GM19468 (cell line): ENCODE data around the gene ITPRIPL2.

Experiments
- ATAC-seq: cut with Tn5 transposase; IDR thresholded peaks from one replicate; pipeline ENCODE4 v1.9.1; 2021; ENCODE audit warnings: mild to moderate bottlenecking, moderate library complexity, moderate number of reproducible peaks; ENCODE audit not compliant: unreplicated experiment; ENCODE audit errors: extremely low read depth

ITPRIPL2 gene

GRCh38 chr16:19137201-19138128, 23.7 kb downstream of the ITPRIPL2 start:
- no peak for ATAC-seq

DNA sequence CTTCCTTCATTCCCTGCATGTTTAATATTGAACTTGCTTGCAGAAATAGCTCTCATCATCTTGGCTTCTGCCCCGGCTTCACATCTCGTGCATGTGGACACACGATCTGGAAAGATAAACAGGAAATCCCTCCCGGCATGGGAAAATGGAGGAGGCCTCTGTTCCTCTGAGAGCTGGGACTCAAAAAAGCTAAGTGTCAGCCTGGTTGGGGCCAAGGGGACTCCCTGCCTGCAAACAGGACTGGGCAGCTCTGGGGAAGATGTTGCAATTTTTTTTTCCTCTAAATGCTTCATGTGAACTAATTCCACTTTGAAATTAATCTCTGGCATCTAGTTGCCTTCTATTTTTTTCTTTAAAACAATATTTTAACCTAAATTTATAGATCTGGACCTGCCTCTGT, 24.8 kb downstream of the ITPRIPL2 start:
- no peak for ATAC-seq

DNA sequence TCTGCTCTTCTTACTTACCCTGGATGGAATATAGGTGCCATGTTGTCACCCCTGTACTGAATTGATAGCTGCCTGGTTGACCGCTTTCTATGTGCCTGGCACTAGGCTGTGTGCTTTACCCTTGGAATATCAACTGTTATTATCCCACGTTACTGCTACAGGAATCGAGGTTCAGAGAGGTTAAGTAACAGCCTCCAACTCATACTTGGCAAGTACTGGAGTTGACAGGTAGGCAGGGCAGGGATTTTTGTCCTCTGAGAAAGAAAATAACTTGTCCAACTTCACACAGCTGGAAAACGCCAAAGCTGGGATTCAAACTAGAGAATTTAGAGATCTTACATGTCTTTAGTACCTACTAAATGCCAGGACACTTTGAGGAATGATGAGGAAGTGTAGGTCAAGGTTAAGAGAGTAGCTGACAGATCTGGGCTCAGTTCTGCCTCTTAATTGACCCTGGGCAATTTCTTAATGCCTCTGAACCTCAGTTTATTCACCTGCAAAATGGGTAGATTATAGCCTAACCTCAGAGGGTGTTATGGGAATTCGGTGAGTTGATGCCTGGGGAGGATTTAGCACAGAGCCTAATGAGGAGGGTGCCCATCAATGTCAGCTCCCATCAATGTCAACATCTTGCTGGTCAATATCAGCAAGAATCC, 25.8 kb downstream of the ITPRIPL2 start:
- ATAC-seq, result no peak

- ATAC-seq, result no peak
Observed at GRCh38 chr16:19140396-19140795, 26.6 kb downstream of the ITPRIPL2 start.

DNA sequence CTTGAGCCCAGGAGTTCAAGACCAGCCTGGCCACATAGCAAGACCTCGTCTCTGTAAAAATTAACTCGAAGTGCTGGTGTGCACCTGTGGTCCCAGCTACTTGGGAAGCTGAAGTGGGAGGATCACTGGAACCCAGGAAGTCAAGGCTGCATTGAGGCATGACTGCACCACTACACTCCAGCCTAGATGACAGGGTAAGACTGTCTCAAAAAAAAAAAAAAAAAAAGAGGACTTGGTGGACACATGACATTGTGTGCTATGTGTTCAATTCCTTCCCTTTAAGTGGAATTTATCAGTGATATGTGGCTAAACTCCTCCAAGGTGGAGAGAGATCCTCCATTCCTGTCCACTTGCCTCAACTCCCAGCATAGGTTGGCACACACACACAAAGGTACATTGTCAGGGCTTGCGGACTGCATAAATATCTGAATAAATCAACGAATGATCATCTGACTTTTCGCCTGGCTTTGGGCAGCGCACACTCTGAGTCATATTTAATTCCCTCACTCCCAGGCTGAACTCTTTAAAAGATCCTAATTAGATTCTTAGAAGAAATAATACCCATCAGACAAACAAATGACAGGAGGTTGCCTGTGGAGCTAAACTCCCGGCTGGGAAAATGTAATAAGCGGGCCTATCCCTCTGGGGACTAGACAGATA, 29.3 kb downstream of the ITPRIPL2 start:
- ATAC-seq, result no peak

GRCh38 chr16:19143599-19143956, 29.8 kb downstream of the ITPRIPL2 start:
- ATAC-seq, result no peak

GRCh38 chr16:19145010-19145409, 31.2 kb downstream of the ITPRIPL2 start:
- ATAC-seq, result no peak

DNA sequence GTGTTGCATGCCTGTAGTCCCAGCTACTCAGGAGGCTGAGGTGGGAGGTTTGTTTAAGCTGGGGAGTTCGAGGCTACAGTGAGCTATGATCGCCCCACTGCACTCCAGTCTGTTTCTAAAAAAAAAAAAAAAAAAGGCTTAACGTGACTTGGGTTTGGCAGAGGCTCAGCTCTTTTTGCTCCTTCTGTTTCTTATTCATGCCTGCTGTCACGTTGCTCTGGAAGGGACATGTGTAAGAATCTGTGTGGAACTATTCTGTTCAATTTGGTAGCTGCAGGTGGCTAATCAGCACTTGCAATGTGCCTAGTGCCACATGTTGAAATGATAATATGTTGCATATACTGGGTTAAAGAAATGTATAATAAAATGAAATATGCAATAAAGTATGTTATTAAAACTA, 33.4 kb downstream of the ITPRIPL2 start:
- no peak for ATAC-seq

GRCh38 chr16:19147627-19148026, 33.9 kb downstream of the ITPRIPL2 start:
- no peak for ATAC-seq

- no peak for ATAC-seq
Observed at GRCh38 chr16:19148189-19148588, 34.4 kb downstream of the ITPRIPL2 start.

- ATAC-seq, result no peak
Observed at GRCh38 chr16:19151310-19151709, 37.5 kb downstream of the ITPRIPL2 start.

GRCh38 chr16:19152042-19152441, 38.3 kb downstream of the ITPRIPL2 start:
- no peak for ATAC-seq

GRCh38 chr16:19153876-19154275, 40.1 kb downstream of the ITPRIPL2 start:
- ATAC-seq, result no peak

- ATAC-seq, result no peak
Observed at GRCh38 chr16:19162085-19162484, 48.3 kb downstream of the ITPRIPL2 start.

DNA sequence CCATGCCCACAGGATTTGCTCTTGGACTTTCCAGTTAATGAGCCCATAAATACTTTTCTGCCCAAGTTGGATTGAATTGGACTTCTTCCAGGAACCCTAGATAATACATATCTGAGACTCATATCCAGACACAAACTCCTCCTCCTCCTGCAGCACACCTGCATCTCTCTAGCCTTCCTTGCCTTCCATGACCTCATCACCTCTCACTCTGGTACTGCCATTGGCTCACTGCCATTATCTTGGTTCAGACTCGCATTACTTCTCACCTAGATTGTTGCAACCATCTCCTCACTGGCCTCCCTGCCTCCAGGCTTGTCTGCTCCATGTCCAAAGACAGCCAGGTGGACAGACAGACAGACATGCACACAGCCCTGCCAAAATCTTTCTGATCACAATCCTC, 49.5 kb downstream of the ITPRIPL2 start:
- no peak for ATAC-seq

DNA sequence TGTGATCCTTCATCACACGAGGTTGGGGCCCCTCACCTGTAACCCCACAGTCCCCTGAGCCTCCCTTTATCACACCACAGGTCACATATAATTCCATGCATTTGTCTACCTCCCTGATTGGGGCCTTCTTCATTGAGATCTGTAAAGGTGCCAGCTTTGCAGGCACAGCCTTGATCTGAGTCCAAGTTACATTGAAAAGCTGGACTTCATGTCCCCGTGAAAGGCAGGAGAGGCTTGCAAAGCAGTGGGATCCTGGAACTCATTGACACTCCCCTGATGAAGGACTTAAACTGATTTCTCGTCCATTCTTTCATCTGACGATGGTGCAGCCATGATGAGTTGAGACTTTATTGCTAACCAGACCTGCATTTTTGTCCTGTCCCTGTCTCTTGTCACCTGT, 50.5 kb downstream of the ITPRIPL2 start:
- ATAC-seq, result no peak

- no peak for ATAC-seq
Observed at GRCh38 chr16:19165101-19165500, 51.3 kb downstream of the ITPRIPL2 start.

DNA sequence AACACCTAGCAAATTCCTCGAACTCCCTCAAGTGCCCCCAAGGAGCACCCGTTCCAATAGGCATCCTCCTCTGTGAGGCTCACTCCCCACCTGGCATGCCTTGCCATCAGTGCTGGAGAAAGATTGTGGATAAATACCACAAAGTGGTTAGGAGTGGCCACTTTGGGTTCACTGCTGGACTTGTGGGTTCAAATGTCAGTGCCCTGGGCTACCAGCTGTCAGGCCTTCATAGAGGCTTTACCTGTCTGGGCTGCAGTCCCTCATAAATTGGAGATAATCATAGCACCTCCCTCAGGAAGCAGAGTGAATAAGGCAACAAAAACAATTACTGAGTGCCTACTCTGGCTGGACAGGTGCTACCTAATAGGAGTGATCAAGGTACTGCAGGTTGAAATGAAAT, 52.7 kb downstream of the ITPRIPL2 start:
- ATAC-seq, result no peak

DNA sequence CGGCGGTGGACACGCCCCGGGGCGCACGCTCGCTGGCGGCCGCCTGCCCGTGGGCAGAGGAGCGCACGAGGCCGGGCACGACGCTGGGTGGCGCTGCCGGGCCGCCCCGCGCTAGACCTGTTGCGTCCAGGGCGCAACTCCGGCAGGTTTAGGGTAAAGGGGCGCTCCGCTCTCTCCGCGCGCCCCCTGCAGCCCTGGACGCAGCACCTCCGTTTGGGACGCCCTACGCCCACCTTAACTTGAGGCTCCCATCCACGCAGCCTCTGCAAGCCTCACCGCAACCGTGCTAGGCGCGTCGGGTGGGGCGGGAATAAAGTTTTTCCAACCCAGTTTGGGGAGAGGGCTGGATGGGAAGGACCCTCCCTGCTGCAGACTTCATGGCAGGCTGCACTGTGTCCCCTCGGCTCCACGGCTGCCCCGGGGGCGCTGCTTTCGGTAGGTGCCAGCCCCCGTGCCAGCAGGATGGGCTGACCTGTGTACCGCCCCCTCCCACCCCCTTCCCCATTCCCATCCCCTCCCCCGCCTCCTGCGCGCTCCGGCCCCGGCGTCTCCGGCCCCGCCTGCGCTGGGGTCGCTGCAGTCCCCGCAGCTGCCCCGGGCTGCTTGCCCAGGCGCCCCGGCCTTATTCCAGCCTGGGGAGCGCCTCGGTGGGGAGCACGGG, 54.1 kb downstream of the ITPRIPL2 start, which contains the start of gene SYT17:
TSS of gene SYT17 (plus strand) at position 531 of the 661 bp plus-strand sequence. CDS start 407 bp downstream, outside the sequence.
- no peak for ATAC-seq

- no peak for ATAC-seq
Observed at GRCh38 chr16:19168371-19169081, 54.8 kb downstream of the ITPRIPL2 start.
